GM10266 (cell line): ENCODE results near the gene SLC2A6.

Source experiments
- DNase-seq: peaks from one replicate; pipeline ENCODE4 v3.0.0; 2012; ENCODE audit errors: extremely low spot score
- CTCF ChIP-seq: IDR thresholded peaks from 2 replicates; pipeline ENCODE4 v1.5.1; 2012; ENCODE audit warnings: mild to moderate bottlenecking, low read depth; ENCODE audit not compliant: control insufficient read depth, insufficient read depth; ENCODE audit errors: missing control alignments

SLC2A6 gene

DNA sequence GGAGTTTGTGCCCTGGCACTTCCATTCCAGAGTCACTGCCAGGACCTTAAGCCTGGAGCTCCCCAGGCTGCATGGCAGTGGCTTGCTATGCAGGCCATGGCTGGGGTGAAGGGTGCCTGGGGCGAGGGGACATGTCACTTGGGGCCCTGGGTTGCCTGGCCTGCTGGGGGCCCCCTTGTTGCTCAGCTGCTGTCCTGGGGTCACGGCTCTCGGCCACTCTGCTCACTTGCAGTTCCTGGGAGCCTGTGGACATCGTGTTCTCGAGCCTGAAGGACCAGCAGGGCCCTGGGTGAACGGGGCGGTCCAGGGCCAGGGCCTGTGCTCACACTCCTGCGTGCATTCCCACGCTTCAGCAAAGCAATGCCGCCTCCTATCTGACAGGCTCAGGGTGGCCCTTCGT, 14.5 kb upstream of the SLC2A6 start:
- no peak for DNase-seq
- no peak for TF ChIP-seq CTCF

- DNase-seq, result no peak
- no peak for TF ChIP-seq CTCF
Measured at GRCh38 chr9:133492061-133493021, 13.4 kb upstream of the SLC2A6 start.

GRCh38 chr9:133491656-133491925, 12.7 kb upstream of the SLC2A6 start:
- no peak for TF ChIP-seq CTCF
- no peak for DNase-seq

DNA sequence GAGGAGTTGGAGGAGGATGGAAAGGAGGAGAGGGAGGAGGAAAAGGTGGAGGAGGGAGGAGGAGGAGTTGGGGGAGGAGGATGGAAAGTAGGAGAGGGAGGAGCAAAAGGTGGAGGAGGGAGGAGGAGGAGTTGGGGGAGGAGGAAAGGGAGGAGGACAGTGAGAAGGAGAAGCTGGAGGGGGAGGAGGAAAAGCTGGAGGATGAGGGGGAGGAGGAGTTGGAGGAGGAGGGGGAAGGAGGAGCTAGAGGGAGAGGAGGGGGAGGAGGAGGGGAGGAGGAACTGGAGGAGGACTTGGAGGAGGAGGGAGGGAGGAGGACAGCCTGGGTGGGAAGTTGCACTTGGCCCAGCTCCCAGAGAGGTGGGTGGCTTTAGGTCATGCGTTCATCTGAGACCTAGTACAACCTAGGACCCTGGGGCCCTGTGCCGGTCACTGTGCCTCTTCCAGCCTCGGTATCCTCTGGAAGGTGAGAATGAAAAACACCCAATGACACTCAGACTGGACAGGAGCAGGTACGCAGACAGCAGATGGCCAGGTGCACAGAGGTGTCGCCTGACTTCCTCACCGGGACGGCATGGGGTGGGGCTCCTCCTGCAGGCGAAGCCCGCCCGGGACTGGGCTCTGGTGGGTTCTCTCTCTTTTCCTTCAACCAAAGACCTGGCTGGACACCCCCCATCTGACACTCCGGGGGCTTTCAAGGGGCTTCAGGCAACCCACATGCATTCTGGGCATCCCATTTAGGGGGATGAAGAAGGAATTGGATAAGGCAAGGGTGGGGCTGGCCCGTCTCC, 12.2 kb upstream of the SLC2A6 start:
- TF ChIP-seq CTCF, result no peak
- no peak for DNase-seq

DNA sequence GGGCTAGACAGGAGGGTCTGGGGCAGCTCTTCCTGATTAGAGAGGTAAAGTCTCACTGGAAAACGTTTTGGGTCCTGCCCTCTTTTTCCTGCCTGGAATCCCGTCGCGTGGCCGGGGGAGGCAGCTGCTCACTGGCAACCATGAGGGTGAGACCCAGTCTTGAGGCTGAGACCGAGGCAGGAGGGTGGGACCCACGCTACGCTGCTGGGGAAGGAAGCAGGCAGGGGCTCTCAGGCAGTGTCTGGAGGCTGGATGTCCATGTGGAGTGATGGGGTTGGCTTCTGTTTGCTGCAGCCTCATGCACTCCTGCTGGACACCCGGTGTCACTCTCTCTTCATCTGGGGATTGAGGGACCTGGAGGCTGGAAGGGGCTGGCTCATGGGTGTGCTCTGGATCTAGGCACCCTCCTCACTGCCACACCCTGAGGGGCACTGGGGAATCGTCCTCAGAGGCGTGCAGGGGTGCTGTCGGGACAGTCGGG, 11.3 kb upstream of the SLC2A6 start:
- DNase-seq, result no peak
- TF ChIP-seq CTCF, result no peak

- TF ChIP-seq CTCF, result no peak
- no peak for DNase-seq
Measured at GRCh38 chr9:133489253-133490190, 10.6 kb upstream of the SLC2A6 start.
